HG02798 (cell line): ENCODE results near the gene MLPH.

ENCODE experiments used
- ATAC-seq: cut with Tn5 transposase; IDR thresholded peaks from one replicate; pipeline ENCODE4 v1.9.1; 2021; ENCODE audit warnings: mild to moderate bottlenecking; ENCODE audit not compliant: unreplicated experiment, poor library complexity

MLPH gene, protein sequence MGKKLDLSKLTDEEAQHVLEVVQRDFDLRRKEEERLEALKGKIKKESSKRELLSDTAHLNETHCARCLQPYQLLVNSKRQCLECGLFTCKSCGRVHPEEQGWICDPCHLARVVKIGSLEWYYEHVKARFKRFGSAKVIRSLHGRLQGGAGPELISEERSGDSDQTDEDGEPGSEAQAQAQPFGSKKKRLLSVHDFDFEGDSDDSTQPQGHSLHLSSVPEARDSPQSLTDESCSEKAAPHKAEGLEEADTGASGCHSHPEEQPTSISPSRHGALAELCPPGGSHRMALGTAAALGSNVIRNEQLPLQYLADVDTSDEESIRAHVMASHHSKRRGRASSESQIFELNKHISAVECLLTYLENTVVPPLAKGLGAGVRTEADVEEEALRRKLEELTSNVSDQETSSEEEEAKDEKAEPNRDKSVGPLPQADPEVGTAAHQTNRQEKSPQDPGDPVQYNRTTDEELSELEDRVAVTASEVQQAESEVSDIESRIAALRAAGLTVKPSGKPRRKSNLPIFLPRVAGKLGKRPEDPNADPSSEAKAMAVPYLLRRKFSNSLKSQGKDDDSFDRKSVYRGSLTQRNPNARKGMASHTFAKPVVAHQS

DNA sequence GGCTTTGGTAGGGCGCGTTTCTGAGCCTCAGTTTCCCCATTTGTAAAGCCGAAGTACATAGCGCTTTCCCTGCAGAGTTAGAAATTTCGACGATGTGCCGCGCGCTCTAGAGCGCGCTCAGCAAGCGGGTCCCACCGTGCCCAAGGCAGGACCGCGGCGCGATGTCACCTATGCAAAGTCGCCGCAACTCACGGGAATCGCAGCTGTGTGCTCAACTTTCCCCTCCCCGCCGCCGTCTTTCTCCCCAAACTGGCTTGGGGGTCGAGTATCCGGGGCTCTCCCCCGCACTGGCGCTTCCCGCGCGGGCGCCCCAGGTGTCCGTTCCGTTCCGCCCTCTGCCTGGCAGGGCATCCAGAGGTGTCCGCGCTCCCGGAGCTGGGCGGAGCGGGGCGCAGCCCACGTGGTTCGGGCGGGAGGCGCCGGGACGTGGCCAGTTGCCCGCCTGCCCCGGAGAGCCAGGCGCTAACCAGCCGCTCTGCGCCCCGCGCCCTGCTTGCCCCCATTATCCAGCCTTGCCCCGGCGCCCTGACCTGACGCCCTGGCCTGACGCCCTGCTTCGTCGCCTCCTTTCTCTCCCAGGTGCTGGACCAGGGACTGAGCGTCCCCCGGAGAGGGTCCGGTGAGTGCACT, at the start of gene MLPH:
Gene MLPH, plus strand, starts transcription at position 433 of the 630 bp plus-strand sequence. CDS start 6,176 bp downstream, outside the sequence.
- ATAC-seq = no peak

DNA sequence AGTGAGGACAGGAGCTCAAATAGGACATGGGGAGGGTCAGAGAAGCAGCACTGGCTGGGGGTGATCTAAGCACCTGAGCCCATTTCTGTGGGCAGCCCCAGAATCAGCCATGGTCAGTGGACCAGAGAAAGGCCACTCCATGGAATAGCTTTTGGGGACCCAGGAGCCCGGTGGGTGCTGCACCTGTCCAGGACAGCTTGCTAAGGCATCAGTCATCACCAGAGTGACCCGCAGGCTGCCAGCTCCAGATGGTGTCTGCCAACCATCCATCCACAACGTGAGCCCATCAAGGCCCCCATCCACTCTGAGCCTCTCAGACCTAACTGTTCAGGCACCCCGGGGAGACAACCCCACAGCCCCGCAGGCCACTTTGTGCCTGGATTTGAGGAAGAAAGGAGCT, 49.5 kb upstream of the MLPH start:
- no peak for ATAC-seq

DNA sequence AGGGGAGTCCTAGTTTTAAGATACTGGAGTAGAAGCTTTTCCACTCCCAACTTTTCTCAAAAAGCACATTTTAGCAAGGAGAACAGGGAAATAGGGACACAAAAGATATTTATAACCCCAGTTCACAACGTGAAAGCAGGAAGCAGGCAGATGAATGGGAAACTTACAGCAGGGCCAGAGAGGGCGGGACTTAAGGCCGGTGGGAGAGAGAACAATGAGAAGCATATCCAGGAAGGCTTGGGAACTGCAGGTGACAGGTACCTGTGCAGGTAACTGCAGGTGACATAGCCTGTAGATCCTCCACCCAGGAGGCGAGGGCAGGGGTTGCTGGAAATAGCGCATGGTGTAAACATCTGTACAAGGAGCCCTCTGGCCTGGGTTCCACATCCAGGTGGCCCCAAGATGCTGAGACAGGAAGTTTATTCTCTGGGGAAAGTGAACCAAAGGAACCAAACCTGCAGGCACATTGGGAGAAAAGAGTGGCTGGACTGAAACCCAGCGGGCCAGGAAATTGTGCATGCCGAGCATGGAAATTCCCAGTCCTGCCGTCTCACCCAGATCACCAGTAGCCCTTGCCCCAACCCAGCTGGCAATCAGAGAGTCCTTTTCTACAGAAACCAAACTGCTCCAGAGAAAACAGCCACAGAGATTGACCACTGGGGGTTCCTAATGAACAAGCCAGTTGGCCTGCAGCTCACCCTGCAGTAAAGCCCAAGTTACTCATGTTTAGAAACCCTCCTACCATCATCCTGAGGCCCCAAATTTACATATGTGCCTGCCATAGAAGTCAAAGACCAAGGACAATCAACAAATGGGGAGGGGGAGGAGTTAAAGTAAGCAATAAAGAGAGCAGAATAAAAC, 48.7 kb upstream of the MLPH start:
- ATAC-seq = no peak

DNA sequence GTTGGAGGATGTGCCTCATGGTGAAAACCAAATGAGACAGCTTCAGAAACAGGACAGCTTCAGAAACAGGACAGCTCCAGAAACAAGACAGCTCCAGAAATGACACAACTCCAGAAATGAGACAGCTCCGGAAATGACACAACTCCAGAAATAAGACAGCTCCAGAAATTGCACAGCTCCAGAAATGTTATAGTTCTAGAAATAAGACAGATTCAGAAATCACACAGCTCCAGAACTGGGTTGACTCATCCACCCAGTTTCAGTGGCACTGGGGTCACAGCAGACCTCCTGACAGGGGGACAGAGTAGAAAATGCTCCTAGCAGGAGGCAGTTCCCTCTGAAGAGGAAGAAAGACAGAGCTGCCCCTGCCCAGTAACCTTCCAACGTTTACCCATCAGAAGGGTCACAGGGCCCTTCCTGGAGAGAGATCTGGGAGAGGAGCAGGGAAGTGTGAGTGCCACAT, 46.2 kb upstream of the MLPH start:
- no peak for ATAC-seq

DNA sequence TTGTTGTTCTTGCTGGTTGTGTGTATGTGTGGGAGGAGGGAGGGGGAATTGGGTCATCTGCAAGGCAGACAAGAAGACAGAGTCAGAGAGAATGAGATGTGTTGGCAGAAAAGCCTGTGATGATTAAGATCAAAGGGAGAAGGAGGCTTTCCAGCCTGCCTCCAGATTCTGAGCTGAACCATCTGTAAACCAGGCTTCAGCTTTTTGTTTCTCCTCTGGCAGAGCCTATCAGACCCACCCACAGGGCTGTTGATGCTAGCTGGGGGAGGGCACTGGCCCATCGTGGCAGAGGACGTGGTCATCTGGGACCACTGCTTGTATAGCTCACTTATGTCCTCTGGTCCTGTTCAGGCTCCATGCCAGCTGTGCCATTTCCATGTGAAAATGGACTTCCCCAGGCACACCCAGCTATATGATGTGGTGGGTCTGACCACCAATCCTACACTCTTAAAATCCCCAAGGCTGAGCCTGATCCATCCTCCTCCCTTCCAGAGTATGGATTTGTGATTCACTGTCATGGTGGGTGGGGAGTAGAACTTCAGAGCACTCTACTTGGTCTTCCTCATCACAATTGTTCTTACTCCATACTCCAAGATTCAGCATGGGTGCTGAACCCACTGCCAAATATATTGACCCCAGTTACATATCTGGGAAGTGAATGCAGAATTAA, 45.3 kb upstream of the MLPH start:
- ATAC-seq = no peak

DNA sequence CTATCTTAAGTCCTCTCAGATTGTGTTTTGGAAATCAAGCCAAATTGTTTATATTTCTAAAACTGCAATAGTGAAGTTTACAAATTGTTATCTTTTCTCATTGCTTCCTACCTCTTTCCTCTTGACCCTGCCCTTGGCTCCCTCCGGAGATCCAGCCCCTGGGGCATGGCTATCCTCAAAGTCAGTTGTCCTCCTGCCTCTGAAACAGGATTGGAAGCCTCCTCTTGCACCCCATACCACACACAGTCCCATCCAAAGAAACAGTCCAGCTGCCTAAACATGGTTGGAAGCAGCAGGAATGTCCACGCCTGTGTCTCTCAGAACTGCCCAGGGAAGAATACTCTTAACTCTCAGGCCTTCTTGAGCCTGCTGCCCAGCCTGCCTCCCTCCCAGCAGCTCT, 43.0 kb upstream of the MLPH start:
- no peak for ATAC-seq

DNA sequence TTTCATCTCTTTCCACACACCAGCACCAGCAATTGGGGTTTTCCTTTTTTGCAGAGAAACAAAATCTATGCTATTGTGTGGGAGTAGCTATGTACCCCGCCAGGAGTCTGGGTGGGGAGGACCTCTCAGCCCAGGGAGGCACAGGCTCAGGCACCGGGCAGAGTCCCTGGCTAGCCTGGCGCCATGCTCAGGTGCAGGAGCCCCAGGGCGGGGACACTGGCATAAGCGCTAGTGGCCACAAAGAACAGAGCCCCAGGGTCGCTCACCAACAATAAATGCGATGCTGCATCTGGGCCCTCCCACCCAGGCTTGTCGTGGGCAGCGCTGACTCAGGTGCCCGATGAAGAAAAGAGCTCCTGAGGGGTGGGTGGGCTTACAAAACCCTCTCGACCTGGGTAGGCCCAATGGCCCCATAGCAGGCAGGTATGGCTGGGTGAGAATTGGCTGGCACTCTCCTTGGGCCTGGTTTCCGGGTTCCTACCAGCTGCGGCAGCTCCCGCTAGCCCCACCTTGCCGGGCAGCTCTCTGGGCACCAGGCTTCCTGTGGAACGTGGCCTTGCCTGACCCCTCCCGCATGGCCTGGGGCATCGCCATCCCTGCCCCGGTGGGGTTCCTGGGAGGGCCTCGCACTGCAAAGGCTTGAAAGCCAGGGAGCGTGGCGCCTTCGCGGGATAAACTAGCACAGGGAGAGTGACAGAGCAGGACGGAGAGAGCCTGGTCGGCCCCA, 41.3 kb upstream of the MLPH start:
- ATAC-seq = no peak

DNA sequence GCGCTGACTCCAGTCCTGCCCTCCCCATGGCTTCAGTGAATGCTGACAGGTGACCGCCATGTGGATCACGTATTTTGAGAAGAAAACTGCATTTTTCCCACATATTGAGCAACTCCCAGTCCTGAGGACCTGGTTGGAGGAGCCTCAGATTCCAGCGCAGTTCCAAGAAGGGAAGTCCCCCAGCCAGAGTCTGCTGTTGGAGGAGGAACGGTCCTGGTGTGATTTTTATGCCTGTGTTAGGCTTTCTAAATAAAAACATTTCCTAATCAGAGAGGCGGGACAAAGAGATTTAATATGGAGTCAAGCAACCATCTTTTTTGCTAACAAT, 40.7 kb upstream of the MLPH start:
- ATAC-seq = no peak

DNA sequence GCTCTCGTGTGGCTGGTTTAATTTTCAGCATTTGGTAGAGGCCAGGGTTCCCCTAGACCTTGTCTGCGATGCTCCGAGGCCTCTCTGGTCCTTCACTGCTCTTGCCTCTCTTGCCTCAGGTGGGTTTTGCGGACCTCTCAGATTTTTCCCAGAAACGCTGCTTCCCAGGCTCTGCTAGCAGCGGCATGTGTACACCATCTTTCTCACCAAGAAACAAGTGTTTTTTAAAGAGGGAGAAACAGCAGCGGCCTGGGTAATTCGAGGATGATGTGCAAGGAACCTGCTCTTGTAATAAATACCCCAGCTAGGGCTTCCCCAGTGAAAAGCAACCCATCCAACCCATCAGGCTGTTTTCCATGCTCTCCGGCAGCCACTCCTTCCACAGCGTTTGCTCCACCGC, 39.6 kb upstream of the MLPH start:
- no peak for ATAC-seq

DNA sequence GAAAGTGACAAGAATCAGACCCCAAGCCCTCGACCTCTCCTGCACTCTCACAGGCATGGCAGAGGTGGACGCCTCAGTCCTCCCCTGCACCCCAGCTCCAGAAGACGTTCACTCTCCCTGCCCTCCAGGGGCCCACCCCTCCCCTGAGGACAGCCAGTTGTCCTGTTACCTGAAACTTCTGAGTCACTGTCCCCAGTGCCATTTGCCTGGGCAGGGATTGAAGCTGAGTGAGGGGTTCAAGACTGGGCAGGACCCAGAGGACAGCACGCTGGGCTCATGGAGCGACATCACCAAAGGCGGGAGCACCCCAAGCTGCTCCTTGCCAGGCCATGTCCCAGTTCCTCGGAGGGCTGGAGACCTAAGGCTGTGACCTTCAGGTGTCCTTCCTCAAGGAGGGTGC, 38.9 kb upstream of the MLPH start:
- ATAC-seq = no peak

DNA sequence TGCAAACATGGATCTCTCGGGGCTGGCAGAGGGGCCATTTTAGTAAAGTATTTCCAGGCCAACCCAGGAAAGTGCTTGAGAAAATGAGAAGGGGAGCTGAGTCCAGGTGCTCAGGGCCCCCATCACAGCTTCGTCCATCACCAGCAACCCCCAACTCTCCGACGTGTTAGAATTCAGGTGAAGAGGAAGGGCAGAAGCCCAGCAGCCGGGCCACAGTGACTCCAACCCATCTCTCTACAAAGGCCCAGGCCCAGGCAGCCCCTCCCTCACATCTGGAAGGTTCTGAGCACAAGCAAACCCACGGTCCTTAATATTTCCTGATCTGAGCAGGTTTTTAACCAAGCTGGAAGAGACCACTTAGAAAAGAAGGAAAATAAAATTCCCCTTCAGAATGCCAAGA, 38.4 kb upstream of the MLPH start:
- ATAC-seq = no peak

DNA sequence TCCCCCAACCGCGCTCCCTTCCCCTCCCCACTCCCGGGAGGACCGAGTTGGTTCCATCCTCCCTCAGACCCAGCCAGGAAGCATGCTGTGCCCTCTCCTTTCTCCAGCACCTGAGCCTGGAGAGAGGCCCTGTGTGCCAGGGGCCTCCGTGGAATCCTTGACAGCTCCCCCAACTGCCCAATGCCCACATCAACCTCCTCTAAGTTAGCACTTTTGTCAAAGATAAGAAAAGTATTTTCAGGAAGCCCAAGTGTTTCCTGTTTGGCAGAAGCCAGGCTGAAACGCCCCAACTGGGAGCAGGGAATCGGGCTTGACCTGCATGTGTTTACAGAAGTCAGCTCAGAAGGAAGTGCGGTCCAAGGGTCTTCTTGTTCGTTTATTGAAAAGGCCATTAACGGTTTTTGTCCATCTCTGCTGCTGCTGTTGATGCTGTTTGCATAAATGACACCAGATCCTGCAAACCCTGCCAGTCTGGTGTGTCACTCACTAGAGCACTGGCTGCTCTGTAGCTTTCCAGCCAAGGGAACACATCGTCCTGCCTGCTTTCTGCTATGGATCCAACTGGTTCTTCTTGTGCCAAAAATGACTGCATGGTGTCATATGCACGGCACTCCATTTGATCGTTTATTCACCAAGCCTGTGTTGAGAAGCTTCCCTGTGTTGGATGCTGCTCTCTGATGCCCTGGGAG, 37.7 kb upstream of the MLPH start:
- ATAC-seq = no peak

DNA sequence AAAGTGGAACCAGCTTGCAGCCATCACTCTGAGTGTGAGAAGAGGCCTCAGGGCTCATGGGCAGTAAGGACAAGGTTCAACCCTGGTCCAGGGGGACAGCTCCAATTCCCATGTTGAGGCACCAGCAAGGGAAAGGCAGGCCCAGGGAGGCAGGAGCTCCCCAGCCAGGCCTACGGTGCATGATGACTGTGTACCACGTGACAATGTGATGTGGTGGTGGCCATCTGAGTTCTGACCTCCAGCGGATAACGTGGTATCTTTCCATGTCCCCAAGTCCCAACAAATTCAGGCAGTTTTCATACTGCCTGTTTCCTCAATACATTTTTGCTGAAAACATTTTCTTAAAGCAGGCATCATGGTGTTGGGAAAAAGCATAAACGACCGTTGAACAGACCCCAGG, 36.9 kb upstream of the MLPH start:
- no peak for ATAC-seq

DNA sequence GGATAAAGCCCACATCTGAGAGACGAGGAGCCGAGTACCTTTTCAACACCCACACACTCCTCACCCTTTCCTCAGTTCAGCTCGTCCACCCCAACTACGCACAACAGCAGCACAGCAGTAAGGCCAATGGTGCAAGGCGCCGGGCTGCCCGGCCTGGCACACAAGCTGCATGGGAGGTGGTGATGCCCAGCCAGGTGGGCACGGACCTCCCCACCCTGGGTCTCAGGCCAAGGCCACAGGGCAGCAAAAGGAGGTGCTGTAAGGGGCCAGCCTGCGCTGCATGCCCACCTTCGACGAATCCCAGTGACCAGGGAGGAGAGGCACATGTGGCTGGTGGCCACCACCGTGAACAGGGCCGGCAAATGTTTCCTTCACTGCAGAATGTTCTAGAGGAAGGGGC, 36.5 kb upstream of the MLPH start:
- no peak for ATAC-seq

DNA sequence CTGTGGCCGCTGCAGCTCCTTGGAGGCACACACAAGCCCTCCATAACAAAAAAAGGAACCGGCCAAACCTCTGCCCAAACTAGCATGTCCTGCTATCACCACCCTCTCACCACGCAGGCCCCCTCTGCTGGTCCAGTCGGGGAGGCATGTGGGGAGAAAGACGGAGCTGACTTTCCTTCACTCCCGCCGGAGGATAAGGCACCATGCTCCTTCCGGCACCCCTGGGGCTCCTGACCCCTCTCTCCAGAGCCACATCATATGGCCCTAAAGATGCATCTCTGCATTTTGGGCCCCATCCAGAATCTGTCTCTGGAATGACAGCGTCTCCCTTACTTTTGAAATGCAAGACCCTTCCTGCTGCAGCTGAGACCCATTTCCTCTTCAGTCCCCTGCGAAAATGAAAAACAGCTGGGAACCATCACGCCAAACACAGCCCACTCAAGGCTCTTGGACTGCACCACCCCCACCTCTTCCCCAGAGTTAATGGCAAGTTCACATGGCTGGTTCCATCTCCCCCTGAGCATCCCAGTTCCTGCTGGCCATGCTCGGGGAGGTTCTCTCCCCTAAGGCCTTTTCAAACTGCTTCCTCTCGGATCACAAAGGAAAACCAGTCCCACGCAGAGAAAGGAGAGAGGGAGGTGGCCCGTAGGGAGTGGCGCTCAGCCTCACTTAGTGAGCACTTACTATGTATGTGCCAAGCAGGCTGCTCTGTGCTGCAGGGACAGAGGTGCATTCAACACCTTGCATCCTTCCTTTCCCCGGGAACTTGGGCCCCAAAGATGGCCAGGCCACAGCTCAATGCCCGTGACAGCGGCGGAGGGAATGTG, 35.2 kb upstream of the MLPH start:
- ATAC-seq = no peak

DNA sequence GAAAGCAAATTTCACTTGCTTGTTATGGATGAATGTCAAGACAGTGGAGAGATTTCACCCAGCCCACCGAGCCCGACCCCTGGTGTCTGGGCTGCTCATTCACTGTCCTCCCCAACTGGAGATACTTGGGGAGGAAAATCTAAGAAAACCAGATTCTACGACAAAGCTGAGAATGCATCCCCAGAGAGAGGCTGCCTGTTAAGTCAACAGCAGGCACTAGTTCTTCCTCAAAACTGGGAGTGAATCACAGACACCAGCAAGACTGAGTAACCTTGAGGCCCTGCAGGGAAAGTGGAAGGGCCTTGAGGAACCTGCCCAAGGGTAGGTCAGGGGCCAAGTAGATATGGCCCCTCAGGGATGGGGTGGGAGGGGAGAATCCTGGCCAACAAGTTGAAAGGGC, 34.2 kb upstream of the MLPH start:
- ATAC-seq = no peak

DNA sequence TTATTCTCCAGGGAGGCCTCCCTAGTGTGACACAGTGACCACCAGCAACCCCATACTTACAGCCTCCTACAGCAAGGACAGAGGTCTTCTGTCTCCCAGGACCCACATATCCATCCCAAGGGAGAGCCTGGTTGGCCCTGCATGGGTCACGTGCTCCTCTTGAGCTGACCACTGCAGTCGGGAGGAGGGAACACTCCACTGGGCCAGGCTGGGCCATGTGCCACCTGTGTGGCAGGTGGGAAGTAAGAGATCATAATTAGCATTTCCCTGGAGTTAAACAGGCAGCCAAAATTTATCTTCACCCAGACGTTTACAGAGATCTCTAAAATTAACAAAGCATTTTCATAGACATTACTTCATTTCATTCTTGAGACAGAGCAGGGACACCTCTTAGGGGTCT, 33.4 kb upstream of the MLPH start:
- ATAC-seq = no peak

DNA sequence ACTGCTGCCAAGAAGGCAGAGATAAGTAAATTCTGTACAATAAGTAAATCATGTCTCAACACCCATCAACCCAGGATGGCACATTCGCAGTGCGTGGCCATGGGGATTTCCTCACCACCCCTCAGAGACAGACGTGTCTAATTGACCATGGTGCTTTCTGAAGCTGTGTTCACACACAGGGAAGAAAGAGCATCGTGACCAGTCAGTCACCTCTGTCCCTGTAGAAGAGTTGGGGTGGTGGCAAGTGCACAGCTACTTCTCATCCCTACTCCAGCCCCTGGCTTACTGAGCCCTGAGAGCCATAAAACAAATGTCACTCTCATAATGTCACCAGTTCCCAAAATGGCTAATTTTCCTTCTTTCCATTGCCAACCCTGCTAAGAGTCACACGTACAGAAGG, 31.3 kb upstream of the MLPH start:
- no peak for ATAC-seq
